Endodermal cell (in vitro differentiated cells): Measurements from ENCODE around the gene GALNT9. TPM values are rescaled to one million over a fixed set of nuclear protein-coding genes. Genes with fewer than 3 reads are reported as not detected.

Experiments used
- DNase-seq: peaks from one replicate; pipeline ENCODE4 v3.0.0-alpha.2; 2017
- H3K27ac ChIP-seq: 2 replicates; pipeline ENCODE4 v1.5.1; 2013; ENCODE audit warnings: mild to moderate bottlenecking, low read depth, low read length, moderate library complexity
- H3K27me3 ChIP-seq: 2 replicates; pipeline ENCODE4 v1.6.1; 2013; ENCODE audit warnings: mild to moderate bottlenecking, low read length, moderate library complexity; ENCODE audit not compliant: insufficient read depth, control insufficient read depth, poor library complexity, severe bottlenecking
- H3K36me3 ChIP-seq: 2 replicates; pipeline ENCODE4 v1.7.0; 2013; ENCODE audit warnings: mild to moderate bottlenecking, low read length, moderate library complexity; ENCODE audit not compliant: control insufficient read depth, insufficient read depth
- H3K4me1 ChIP-seq: one replicate; pipeline ENCODE4 v1.7.0; 2013; ENCODE audit warnings: low read length; ENCODE audit not compliant: control insufficient read depth, insufficient read depth
- H3K4me3 ChIP-seq: 2 replicates; pipeline ENCODE4 v1.5.1; 2013; ENCODE audit warnings: mild to moderate bottlenecking, low read length, moderate library complexity
- H3K9ac ChIP-seq: 2 replicates; pipeline ENCODE4 v1.6.1; 2013; ENCODE audit warnings: mild to moderate bottlenecking, low read length, moderate library complexity; ENCODE audit not compliant: poor library complexity, severe bottlenecking; ENCODE audit errors: extremely low read depth
- H3K9me3 ChIP-seq: 2 replicates; pipeline ENCODE4 v1.6.1; 2013; ENCODE audit warnings: mild to moderate bottlenecking, low read length, moderate library complexity; ENCODE audit not compliant: control insufficient read depth
- H3K27ac Mint-ChIP-seq: 2 replicates; pipeline ENCODE4 v1.8.0; 2020; ENCODE audit warnings: mixed read lengths
- H3K27me3 Mint-ChIP-seq: 2 replicates; pipeline ENCODE4 v1.8.0; 2021; ENCODE audit warnings: mild to moderate bottlenecking, mixed read lengths; ENCODE audit not compliant: insufficient read depth
- H3K36me3 Mint-ChIP-seq: 2 replicates; pipeline ENCODE4 v1.8.0; 2020; ENCODE audit warnings: low read depth, mixed read lengths
- H3K4me1 Mint-ChIP-seq: 2 replicates; pipeline ENCODE4 v1.8.0; 2020; ENCODE audit warnings: mixed read lengths
- H3K4me3 Mint-ChIP-seq: 2 replicates; pipeline ENCODE4 v1.8.0; 2020; ENCODE audit warnings: mild to moderate bottlenecking, moderate library complexity, mixed read lengths
- H3K9me3 Mint-ChIP-seq: 2 replicates; pipeline ENCODE4 v1.8.0; 2020; ENCODE audit warnings: mild to moderate bottlenecking, mixed read lengths
- CTCF ChIP-seq: fragments of 200-600 bp; sonication (generic); conservative IDR thresholded peaks from 2 replicates; pipeline ENCODE4 v1.5.0; 2021; ENCODE audit warnings: antibody characterized with exemption, mild to moderate bottlenecking
- WGBS, 2 experiments: methylation state at CpG; one replicate each; pipeline versions ENCODE4 v1.1.5 to v1.1.7; 2013; ENCODE audit warnings: missing lambda C conversion rate in 2 of 2, mixed read lengths in 1 of 2; ENCODE audit not compliant: insufficient coverage in 1 of 2, insufficient read length in 1 of 2; 5-methylcytosine and 5-hydroxymethylcytosine counted together
- total RNA-seq, 2 donors: library from RNA; stranded (reverse); fragmentation: NEBNext Ultra II Directional in 1 of 2; extraction: Animal tissue kit (Norgen Biotek cat#: 25700) in 1 of 2; gene quantifications; 2 replicates in 1 of 2; 3 replicates in 1 of 2; pipeline ENCODE4 v1.2.1, GENCODE V29; 2021

The GALNT9 gene
- total RNA-seq, 2 donors from 2014 or later: 0.13 TPM; not detected in 1

DNA sequence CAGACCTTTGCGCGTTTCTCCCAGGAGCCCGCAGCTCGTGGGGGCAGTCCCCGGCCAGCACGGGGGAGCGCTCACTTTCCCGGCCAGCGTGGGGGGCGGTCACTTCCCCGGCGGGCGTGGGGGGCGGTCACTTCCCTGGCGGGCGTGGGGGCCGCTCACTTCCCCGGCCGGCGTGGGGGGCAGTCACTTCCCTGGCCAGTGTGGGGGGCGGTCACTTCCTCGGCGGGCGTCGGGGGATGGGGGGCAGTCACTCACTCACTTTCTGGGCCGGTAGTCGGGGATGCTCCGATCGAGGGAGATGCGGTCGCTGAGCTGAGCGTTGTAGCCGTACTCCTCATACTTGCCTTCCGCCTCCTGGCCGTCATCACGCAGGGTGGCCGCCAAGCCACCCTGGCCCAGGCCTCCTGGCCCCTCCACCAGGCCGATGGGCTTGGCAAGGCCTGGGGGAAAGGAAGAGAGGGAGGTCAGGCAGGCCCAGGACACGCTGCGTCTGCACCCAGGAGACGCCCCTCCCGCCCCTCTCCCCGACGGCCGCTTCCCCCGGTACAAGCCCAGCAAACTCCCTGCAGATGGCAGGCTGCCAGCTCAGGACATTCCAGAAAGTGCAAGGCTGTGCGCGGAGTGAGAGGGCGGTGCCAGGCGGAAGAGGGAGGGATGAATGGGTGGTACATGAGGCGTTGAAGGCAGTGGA lies 43.3 kb downstream of the GALNT9 start:
- 73 to 86% methylated on average over 8 to 51 of the region's 51 CpGs for WGBS, 2 experiments
- H3K9ac ChIP-seq: no peak overlapping the region
- peak; percentile 82 for DNase-seq
- peaks cover 21% of the 10 kb centered on the region for H3K9me3 ChIP-seq
- no peak overlapping the region for H3K27ac ChIP-seq
- Mint-ChIP-seq H3K4me3 (no peak overlapping the region), H3K4me1 (no peaks in the 10 kb centered on the region), H3K36me3 (no peaks in the 10 kb centered on the region), H3K9me3 (no peaks in the 10 kb centered on the region), H3K27ac (no peak overlapping the region), H3K27me3 (peaks cover 8% of the 10 kb centered on the region)
- H3K36me3 ChIP-seq: no peaks in the 10 kb centered on the region
- no peaks in the 10 kb centered on the region for H3K27me3 ChIP-seq
- no peak overlapping the region for H3K4me3 ChIP-seq
- no peak for TF ChIP-seq CTCF
- no peaks in the 10 kb centered on the region for H3K4me1 ChIP-seq

- Histone ChIP-seq H3K9me3 (peaks cover 18% of the 10 kb centered on the region), H3K27me3 (no peaks in the 10 kb centered on the region), H3K4me3 (no peak overlapping the region), H3K9ac (no peak overlapping the region), H3K36me3 (no peaks in the 10 kb centered on the region), H3K4me1 (no peaks in the 10 kb centered on the region), H3K27ac (no peak overlapping the region)
- no peaks in the 10 kb centered on the region for H3K4me1 Mint-ChIP-seq
- 84 to 87% methylated on average over 25 to 38 of the region's 38 CpGs for WGBS, 2 experiments
- H3K36me3 Mint-ChIP-seq: no peaks in the 10 kb centered on the region
- H3K9me3 Mint-ChIP-seq: no peaks in the 10 kb centered on the region
- no peak overlapping the region for H3K27ac Mint-ChIP-seq
- no peak overlapping the region for H3K4me3 Mint-ChIP-seq
- peaks cover 8% of the 10 kb centered on the region for H3K27me3 Mint-ChIP-seq
- no peak for TF ChIP-seq CTCF
- DNase-seq: peak; percentile 75
These were observed 44.3 kb downstream of the GALNT9 start for GRCh38 chr12:132284827-132285741.

- no peaks in the 10 kb centered on the region for H3K36me3 Mint-ChIP-seq
- no peak overlapping the region for H3K4me3 Mint-ChIP-seq
- peaks cover 18% of the 10 kb centered on the region for H3K9me3 ChIP-seq
- no peak for DNase-seq
- no peaks in the 10 kb centered on the region for H3K36me3 ChIP-seq
- no peaks in the 10 kb centered on the region for H3K9me3 Mint-ChIP-seq
- H3K4me3 ChIP-seq: no peak overlapping the region
- H3K4me1 Mint-ChIP-seq: no peaks in the 10 kb centered on the region
- no peaks in the 10 kb centered on the region for H3K27me3 ChIP-seq
- no peak overlapping the region for H3K27ac ChIP-seq
- H3K27me3 Mint-ChIP-seq: peaks cover 9% of the 10 kb centered on the region
- H3K27ac Mint-ChIP-seq: no peak overlapping the region
- WGBS, 2 experiments: 88 to 92% methylated on average over 30 to 33 of the region's 33 CpGs
- H3K4me1 ChIP-seq: no peaks in the 10 kb centered on the region
- no peak overlapping the region for H3K9ac ChIP-seq
- peak; percentile 64 for TF ChIP-seq CTCF
These were observed 45.1 kb downstream of the GALNT9 start for GRCh38 chr12:132284071-132284826.
